GM10248 (cell line): Measurements from ENCODE around the gene DMWD.

Experiments
- CTCF ChIA-PET: fragments of 300-600 bp; sonication (Branson Sonifier 250); formaldehyde crosslinking; extraction: SDS; loops from one replicate; lab custom pipeline; 2021; ENCODE audit warnings: antibody characterized with exemption; lab: Yijun Ruan, JAX
- POLR2A ChIA-PET: fragments of 350-650 bp; sonication (Branson Sonifier 250); formaldehyde crosslinking; extraction: SDS; loops from one replicate; lab custom pipeline; 2020; ENCODE audit warnings: antibody characterized with exemption; lab: Yijun Ruan, JAX
- DNase-seq: peaks from one replicate; pipeline ENCODE4 v3.0.0; 2012; ENCODE audit errors: extremely low spot score
- TF ChIP-seq, protein P1 (sequence below): IDR thresholded peaks from 2 replicates; pipeline ENCODE4 v1.5.1; 2012; ENCODE audit warnings: mild to moderate bottlenecking, low read depth; ENCODE audit errors: extremely low read depth, missing control alignments, control extremely low read depth

Gene DMWD

GRCh38 chr19:45782820-45783785, 9.5 kb downstream of the DMWD start:
- TF ChIP-seq, protein P1, sequence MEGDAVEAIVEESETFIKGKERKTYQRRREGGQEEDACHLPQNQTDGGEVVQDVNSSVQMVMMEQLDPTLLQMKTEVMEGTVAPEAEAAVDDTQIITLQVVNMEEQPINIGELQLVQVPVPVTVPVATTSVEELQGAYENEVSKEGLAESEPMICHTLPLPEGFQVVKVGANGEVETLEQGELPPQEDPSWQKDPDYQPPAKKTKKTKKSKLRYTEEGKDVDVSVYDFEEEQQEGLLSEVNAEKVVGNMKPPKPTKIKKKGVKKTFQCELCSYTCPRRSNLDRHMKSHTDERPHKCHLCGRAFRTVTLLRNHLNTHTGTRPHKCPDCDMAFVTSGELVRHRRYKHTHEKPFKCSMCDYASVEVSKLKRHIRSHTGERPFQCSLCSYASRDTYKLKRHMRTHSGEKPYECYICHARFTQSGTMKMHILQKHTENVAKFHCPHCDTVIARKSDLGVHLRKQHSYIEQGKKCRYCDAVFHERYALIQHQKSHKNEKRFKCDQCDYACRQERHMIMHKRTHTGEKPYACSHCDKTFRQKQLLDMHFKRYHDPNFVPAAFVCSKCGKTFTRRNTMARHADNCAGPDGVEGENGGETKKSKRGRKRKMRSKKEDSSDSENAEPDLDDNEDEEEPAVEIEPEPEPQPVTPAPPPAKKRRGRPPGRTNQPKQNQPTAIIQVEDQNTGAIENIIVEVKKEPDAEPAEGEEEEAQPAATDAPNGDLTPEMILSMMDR, result no peak
- ChIA-PET CTCF (interaction anchor here (1.6 to 5.4 kb wide), 4 partner anchors 10 to 34 kb away, joined by 5 to 63 read pairs (median 12); partner anchors contain the start of genes DMWD and SIX5), POLR2A (interaction anchor here (0.6 kb wide), 1 partner anchor 212 kb away, joined by 9 read pairs; the partner anchor contains the start of gene CCDC61)
- no peak for DNase-seq

DNA sequence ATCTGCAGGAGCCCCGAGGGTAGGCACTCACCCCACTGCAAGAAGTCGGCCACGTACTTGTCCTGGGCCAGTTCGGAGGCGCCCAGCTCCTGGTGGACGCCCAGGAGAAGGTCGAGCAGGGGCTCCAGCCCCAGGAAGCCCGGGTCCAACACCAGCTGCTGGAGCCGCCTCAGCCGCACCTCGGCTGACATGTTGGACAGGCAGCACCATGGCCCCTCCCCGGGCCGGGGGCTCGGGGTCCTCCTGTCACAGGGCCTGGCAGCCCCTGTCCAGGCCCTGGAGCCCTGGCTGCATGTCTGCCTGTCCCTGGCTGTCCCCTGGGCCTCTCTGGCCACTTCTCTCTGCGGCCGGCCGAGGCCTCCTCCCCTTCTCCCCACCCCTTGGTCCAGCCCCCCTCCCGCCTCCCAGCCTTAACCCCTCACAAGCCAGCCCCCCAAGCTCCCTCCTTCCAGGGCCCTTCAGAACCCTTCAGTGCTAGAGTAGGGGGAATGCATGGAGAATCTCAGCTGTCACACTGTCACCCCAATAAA, 10.4 kb downstream of the DMWD start, which contains the start of gene DMPK:
TSS of gene DMPK (minus strand) at position 329 of the 530 bp plus-strand sequence. CDS start at position 191, 138 bp downstream.
- CTCF ChIA-PET, result interaction anchor here (0.8 to 5.4 kb wide), 5 partner anchors 9 to 35 kb away, joined by 3 to 63 read pairs (median 6); partner anchors contain the start of genes DMWD and SIX5
- DNase-seq, result no peak
- POLR2A ChIA-PET, result interaction anchor here (0.6 kb wide), 1 partner anchor 213 kb away, joined by 9 read pairs; the partner anchor contains the start of gene CCDC61
- TF ChIP-seq, protein P1, result no peak

DNA sequence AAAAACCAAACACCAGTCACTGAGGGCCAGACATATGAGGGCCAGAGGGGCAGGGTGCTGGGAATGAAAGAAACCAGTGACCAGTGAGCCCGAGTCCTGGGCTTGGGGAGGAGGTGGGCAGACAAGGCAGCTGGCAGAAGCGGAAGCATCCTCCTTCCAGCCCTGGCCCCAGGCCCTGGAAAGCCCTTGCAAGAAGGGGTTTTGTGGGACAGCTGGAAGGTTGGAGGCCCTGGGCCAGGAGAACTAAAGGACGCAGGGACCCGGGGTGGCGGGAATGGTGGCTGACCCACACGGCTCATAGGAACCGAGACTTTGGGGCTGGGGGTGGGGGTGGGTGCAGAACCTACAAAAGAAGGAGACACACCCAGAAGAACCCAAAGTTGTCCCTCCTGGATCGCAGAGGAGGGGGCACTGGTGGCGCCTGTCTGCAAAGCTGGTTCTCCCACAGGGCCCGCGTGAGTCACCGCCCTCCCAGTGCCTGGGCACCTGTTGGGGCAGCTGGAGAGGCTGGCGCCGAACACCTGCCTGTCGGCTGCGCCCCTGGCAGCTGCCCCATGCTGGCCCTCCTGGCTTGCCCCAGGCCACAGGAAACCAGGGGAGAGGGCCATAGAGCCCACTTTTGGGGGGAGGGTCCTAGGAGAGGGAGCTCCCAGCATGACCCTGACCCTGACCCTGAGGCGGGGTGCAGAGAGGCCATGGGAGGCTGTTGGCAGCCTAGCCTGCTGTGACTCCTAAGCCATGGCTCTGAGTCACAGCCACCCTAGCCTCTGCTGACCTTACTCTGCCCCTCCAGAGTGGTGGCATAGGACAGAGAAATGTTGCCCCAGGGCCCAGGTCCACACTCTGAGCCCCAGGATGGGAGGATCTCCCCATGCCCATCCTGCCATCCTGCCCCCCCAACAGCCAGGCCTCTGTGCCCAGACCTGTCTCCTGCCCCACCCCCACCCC, 11.2 kb downstream of the DMWD start:
- CTCF ChIA-PET, result interaction anchor here (0.8 to 5.4 kb wide), 5 partner anchors 8 to 36 kb away, joined by 3 to 63 read pairs (median 6); partner anchors contain the start of genes DMWD and SIX5
- no peak for DNase-seq
- TF ChIP-seq, protein P1, result no peak
- POLR2A ChIA-PET, result interaction anchor here (0.6 kb wide), 1 partner anchor 12 kb away, joined by 4 read pairs; no protein-coding TSS in a partner anchor

- TF ChIP-seq, protein P1, result no peak
- ChIA-PET CTCF (interaction anchor here (3.2 to 5.4 kb wide), 2 partner anchors 11 to 12 kb away, joined by 18 to 63 read pairs; partner anchors contain the start of genes DMWD and SIX5), POLR2A (no interaction called here)
- no peak for DNase-seq
Measured at GRCh38 chr19:45780448-45781213, 12.0 kb downstream of the DMWD start.

DNA sequence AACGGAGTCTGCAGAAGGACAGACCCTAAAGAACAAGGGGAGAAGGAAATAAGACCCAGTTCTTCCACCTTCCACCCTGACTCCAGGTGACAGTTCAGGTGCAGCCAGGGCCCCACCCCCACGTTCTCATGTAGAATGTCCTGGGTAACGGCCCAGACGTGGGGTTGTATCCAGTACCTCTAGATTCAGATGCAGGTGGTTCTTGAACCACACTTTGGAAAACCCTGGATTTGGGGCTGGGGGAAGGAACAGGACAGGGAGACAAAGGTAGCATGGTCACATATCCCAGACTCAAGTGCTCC, 12.5 kb downstream of the DMWD start:
- ChIA-PET CTCF (interaction anchor here (5.4 kb wide), 1 partner anchor 10 kb away, joined by 63 read pairs; the partner anchor contains the start of gene SIX5), POLR2A (no interaction called here)
- TF ChIP-seq, protein P1, result no peak
- DNase-seq, result no peak
